ENCODE data around the gene FRMD8. TPM values are rescaled to one million over a fixed set of nuclear protein-coding genes. Genes with fewer than 3 reads are reported as not detected.

FRMD8 gene
- polyA plus RNA-seq, 1 donor (not counting 4 experiments of a cell fraction or from before 2014, with no cell fraction given) = 24.1 TPM

DNA sequence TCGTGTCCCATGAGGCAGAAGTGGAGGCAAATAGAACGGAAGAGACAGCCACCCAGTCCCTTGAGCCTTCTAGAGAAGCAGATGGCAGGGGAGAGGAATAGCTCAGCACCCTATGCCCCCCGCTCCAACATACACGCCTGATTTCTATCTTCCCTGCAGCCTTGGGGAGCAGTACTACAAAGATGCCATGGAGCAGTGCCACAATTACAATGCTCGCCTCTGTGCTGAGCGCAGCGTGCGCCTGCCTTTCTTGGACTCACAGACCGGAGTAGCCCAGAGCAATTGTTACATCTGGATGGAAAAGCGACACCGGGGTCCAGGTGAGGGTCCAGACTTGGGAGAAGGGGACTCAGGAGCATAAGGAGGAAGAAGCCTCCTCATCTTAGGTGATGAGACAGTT is 46.2 kb upstream of the FRMD8 start:
- H3K9ac ChIP-seq (ENCODE audit: control insufficient read depth, extremely low read depth, insufficient read depth, low read length) = no peak overlapping the region
- H3K4me1 ChIP-seq (ENCODE audit: control insufficient read depth, extremely low read depth, insufficient read depth, low read length) = peaks cover 1% of the 10 kb centered on the region
- no peak overlapping the region for H2AFZ ChIP-seq (ENCODE audit: control insufficient read depth, low read length)
- H3K27ac ChIP-seq (ENCODE audit: control insufficient read depth, insufficient read depth, low read length) = no peak overlapping the region
- no peaks in the 10 kb centered on the region for H4K20me1 ChIP-seq (ENCODE audit: control insufficient read depth, extremely low read depth, insufficient read depth, low read length)
- DNase-seq (ENCODE audit: low read depth, low spot score) = no peak
- no peaks in the 10 kb centered on the region for H3K27me3 ChIP-seq (ENCODE audit: control insufficient read depth, extremely low read depth, insufficient read depth, low read length)
- no peaks in the 10 kb centered on the region for H3K9me3 ChIP-seq (ENCODE audit: control insufficient read depth, low read depth, low read length)
- peaks cover 43% of the 10 kb centered on the region for H3K79me2 ChIP-seq (ENCODE audit: control insufficient read depth, insufficient read depth, low read length)
- H3K4me3 ChIP-seq (ENCODE audit: control insufficient read depth in 2 of 3, extremely low read depth in 1 of 3, insufficient read depth in 2 of 3, low read depth in 1 of 3, low read length in 3 of 3) = no peak overlapping the region
- no peak overlapping the region for H3K4me2 ChIP-seq (ENCODE audit: control insufficient read depth, extremely low read depth, insufficient read depth, low read depth, low read length)
- peaks cover 29 to 39% of the 10 kb centered on the region in 2 experiments for H3K36me3 ChIP-seq (ENCODE audit: control insufficient read depth in 2 of 2, extremely low read depth in 1 of 2, insufficient read depth in 2 of 2, low read length in 2 of 2)
- dilution Hi-C loops (cut with MboI; ENCODE audit: extremely low pct_ligation_motif_present, low sequenced_read_pairs) = no loop called here
- FAIRE-seq = no peak
- TF ChIP-seq, protein P1, sequence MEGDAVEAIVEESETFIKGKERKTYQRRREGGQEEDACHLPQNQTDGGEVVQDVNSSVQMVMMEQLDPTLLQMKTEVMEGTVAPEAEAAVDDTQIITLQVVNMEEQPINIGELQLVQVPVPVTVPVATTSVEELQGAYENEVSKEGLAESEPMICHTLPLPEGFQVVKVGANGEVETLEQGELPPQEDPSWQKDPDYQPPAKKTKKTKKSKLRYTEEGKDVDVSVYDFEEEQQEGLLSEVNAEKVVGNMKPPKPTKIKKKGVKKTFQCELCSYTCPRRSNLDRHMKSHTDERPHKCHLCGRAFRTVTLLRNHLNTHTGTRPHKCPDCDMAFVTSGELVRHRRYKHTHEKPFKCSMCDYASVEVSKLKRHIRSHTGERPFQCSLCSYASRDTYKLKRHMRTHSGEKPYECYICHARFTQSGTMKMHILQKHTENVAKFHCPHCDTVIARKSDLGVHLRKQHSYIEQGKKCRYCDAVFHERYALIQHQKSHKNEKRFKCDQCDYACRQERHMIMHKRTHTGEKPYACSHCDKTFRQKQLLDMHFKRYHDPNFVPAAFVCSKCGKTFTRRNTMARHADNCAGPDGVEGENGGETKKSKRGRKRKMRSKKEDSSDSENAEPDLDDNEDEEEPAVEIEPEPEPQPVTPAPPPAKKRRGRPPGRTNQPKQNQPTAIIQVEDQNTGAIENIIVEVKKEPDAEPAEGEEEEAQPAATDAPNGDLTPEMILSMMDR (optimal IDR thresholded peaks at IDR 0.05 in 1 of 3, IDR thresholded peaks at IDR 0.05 in 1 of 3, conservative IDR thresholded peaks at IDR 0.05 in 1 of 3; ENCODE audit: extremely low read depth in 1 of 3, insufficient read depth in 2 of 3, low read length in 3 of 3) = no peak
- no peak for TF ChIP-seq EZH2 (IDR thresholded peaks at IDR 0.05; ENCODE audit: low read length)
- H3K9me1 ChIP-seq (ENCODE audit: control insufficient read depth, extremely low read depth, insufficient read depth, low read length) = no peaks in the 10 kb centered on the region

- dilution Hi-C loops (cut with MboI; ENCODE audit: extremely low pct_ligation_motif_present, low sequenced_read_pairs) = no loop called here
Measured at GRCh38 chr11:65341856-65342255, 44.6 kb upstream of the FRMD8 start.

More at GRCh38 chr11:65341856-65342255, 44.6 kb upstream of the FRMD8 start:
- Histone ChIP-seq H3K4me1 (ENCODE audit: control insufficient read depth, extremely low read depth, insufficient read depth, low read length) (no peaks in the 10 kb centered on the region), H3K4me3 (ENCODE audit: control insufficient read depth in 2 of 3, extremely low read depth in 1 of 3, insufficient read depth in 2 of 3, low read depth in 1 of 3, low read length in 3 of 3) (no peak overlapping the region), H3K9ac (ENCODE audit: control insufficient read depth, extremely low read depth, insufficient read depth, low read length) (no peak overlapping the region), H4K20me1 (ENCODE audit: control insufficient read depth, extremely low read depth, insufficient read depth, low read length) (no peaks in the 10 kb centered on the region), H3K79me2 (ENCODE audit: control insufficient read depth, insufficient read depth, low read length) (peaks cover 28% of the 10 kb centered on the region), H3K27ac (ENCODE audit: control insufficient read depth, insufficient read depth, low read length) (no peak overlapping the region), H3K4me2 (ENCODE audit: control insufficient read depth, extremely low read depth, insufficient read depth, low read depth, low read length) (no peak overlapping the region), H2AFZ (ENCODE audit: control insufficient read depth, low read length) (no peak overlapping the region), H3K27me3 (ENCODE audit: control insufficient read depth, extremely low read depth, insufficient read depth, low read length) (no peaks in the 10 kb centered on the region), H3K36me3 (ENCODE audit: control insufficient read depth in 2 of 2, extremely low read depth in 1 of 2, insufficient read depth in 2 of 2, low read length in 2 of 2) (peaks cover 29 to 53% of the 10 kb centered on the region in 2 experiments), H3K9me3 (ENCODE audit: control insufficient read depth, low read depth, low read length) (no peaks in the 10 kb centered on the region), H3K9me1 (ENCODE audit: control insufficient read depth, extremely low read depth, insufficient read depth, low read length) (no peaks in the 10 kb centered on the region)
- TF ChIP-seq EZH2 (IDR thresholded peaks at IDR 0.05; ENCODE audit: low read length) = no peak
- TF ChIP-seq, protein P1 (optimal IDR thresholded peaks at IDR 0.05 in 1 of 3, IDR thresholded peaks at IDR 0.05 in 1 of 3, conservative IDR thresholded peaks at IDR 0.05 in 1 of 3; ENCODE audit: extremely low read depth in 1 of 3, insufficient read depth in 2 of 3, low read length in 3 of 3) = no peak
- DNase-seq (ENCODE audit: low read depth, low spot score) (no peak), FAIRE-seq (no peak)
